ENCODE results near the gene OAF.

Gene OAF

DNA sequence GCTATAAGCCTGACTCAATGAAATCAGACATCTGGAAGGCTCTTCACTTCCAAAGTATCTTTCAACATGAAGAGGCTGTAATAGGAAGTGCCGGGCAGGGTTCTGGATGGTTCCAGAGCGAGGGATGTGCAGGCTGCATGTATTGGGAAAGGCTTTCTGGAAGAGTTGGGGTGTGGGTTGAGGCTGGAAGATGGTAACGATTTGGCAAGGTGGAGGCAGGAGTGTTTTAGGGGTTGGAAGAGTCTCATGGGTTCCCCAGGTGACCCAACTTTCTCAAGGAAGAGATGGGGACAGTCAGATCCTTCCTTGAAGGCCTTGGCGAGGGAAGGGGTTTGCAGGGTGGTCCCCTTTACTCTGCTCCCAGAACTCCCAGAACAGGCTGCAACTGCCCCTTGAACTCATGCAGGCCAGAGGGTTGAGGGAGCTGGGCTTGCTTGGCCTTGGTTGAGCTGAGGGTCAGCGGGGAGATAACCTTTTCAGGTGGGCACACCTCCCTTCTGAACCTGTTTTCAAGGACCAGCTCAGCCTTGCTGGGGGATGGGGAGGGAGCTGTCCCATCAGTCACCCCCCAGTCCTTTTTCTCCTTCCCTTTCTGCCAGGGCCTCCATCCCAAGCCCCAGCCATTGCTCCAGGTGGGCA, 19.7 kb downstream of the OAF start:
- TF ChIP-seq, protein P1, sequence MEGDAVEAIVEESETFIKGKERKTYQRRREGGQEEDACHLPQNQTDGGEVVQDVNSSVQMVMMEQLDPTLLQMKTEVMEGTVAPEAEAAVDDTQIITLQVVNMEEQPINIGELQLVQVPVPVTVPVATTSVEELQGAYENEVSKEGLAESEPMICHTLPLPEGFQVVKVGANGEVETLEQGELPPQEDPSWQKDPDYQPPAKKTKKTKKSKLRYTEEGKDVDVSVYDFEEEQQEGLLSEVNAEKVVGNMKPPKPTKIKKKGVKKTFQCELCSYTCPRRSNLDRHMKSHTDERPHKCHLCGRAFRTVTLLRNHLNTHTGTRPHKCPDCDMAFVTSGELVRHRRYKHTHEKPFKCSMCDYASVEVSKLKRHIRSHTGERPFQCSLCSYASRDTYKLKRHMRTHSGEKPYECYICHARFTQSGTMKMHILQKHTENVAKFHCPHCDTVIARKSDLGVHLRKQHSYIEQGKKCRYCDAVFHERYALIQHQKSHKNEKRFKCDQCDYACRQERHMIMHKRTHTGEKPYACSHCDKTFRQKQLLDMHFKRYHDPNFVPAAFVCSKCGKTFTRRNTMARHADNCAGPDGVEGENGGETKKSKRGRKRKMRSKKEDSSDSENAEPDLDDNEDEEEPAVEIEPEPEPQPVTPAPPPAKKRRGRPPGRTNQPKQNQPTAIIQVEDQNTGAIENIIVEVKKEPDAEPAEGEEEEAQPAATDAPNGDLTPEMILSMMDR (IDR thresholded peaks at IDR 0.05; ENCODE audit: low read depth, low read length): no peak
- H3K4me3 ChIP-seq (ENCODE audit: low read depth, low read length): no peak overlapping the region

DNA sequence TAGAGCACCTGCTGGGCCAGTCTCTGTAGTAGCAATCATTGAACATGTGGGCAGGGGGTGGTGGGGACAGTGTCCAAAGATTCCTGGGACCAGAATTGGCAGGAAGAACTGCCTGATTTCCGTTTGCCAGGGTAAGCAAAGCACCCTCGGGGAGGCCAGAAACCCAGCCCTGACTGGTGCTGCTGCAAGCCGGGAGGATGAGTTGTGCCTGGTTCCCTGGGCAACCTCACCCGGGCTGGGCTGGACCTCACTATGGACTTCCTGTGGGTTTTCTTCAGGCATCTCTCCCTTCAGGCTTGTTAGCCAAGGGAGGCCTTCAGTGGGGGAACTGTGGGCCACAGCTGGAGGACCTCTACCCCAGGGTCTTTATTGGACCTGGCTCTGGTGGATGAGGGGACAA, 21.1 kb downstream of the OAF start:
- H3K4me3 ChIP-seq (ENCODE audit: low read depth, low read length): no peak overlapping the region
- TF ChIP-seq, protein P1 (IDR thresholded peaks at IDR 0.05; ENCODE audit: low read depth, low read length): no peak

DNA sequence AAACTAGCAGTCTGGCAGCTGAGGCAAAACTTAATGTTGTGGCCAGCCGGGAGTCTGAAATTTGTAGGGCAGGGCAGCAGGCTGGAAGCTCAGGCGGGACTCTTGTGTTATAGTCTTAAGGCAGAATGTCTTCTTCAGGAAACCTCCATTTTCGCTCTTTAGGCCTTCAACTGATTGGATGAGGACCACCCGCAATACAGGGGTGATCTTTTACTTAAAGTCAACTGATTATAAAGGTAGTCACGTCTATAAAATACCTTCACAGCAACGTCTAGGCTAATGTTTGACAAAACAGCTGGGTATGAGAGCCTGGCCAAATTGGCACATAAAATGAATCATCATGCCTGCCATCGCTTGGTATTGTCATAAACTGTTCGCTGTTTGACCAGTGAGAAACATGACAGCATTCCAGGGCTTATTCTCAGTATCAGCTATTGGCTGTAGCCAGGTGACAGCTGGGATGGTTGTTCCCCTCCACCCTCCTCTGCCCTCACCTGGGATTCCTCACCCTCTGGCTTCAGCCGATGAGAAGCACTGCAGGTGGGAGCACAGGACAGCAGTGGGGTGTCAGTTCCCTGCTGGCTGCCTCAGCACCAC, 22.5 kb downstream of the OAF start:
- TF ChIP-seq, protein P1 (IDR thresholded peaks at IDR 0.05; ENCODE audit: low read depth, low read length): no peak
- H3K4me3 ChIP-seq (ENCODE audit: low read depth, low read length): no peak overlapping the region

DNA sequence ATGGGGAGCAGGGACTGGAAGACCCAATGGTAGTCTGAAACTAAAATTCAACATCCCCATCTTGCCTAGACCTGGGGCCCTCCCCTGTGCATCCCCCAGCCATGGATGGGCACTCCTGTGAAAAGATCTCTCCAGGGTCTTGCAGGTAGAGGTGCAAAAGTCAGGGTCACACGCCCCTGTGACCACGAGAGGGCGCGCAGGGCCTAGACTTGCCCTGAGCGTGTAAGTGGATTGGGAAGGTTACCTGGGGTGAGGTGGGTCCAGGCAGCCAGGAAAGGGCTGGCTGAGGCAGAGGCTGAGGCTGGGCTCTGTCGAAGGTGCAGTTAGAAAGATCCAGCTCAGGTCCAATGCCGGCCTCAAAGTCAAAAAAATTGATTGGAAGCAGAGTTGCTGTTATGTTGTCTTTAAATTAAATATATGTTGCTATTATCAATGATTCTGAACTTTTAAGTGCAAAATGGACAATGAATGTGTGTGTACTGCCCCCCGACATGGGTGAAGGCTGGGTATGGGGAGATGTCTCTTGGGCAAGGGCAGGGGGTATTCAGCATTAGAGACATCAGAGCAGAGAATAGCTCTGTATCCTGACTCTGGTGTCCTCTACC, 24.3 kb downstream of the OAF start:
- TF ChIP-seq, protein P1 (IDR thresholded peaks at IDR 0.05; ENCODE audit: low read depth, low read length): peak; percentile 81
- H3K4me3 ChIP-seq (ENCODE audit: low read depth, low read length): no peak overlapping the region

DNA sequence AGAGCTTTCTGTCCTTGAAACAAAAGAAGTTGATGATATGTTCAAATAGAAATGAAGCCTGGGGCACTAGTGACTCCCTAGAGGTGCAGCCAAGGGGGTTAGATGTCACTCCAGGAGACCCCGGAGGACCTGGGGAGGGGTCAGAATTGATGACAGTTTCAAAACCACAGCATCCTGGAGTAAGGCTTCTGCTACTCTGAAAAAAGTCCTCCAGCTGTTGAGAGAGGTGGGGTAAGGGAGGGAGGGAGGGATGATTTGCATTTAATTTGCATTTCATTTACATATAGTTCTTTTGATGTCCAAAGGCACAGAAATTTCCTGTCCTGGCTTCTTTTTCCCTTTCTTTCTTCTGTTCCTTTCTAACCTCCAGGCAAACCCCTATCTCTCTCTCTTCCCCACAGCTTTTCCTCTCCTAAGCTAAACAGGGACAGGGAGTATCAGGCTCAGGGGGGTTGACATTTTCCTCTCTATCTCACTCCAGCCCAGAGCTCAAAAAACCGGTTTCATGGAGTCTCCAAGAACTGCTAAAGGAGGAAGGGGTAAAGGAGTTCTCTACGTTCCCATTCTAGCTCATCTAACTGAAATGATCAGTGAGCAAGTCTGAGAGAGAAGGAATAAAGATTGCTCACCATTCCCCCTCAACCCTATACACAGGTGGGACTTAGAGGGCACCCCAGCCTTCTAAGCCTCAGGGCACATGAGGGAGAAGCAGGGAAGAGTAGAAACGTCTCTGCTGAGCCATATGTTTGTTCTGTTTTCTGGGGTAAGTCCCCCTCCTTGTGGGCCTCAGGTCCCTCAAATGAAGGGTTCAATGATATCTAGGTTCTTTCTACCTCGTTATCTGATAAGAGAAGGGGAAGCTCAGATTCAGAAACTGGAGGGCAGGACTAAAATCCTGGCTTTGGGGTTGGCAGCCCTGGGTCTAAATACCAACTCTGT, 25.6 kb downstream of the OAF start:
- TF ChIP-seq, protein P1 (IDR thresholded peaks at IDR 0.05; ENCODE audit: low read depth, low read length): no peak
- H3K4me3 ChIP-seq (ENCODE audit: low read depth, low read length): no peak overlapping the region

DNA sequence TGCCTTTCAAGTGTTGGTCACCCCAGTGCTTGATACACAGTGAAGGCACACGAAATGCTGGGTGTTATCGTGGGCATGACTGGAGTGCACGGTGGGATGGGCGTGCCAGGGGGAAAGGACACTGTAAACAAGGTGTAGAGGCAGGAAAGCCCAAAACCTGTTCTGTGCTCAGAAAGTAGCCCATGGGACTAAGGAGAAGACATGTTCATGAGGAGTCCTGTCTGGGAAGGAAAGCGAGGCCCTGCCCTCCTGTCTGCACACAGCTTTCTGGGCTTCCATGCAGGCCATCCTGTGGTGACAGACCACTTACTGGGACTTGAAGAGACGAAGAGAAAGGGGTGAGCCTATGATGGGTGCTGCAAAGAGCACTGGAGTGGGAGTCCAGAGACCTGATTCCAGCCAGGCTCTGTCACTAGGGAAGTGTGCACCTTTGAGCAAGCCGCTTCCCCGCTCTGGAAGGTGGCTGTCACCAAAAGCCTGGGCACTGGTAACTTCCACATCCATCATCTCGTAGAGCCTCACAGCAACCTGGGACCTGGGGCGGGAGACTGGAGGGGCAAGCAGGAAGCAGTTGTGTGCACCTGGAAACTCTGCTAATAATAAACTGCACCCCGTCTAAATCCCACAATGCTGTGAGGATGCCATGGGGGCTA, 28.3 kb downstream of the OAF start:
- TF ChIP-seq, protein P1 (IDR thresholded peaks at IDR 0.05; ENCODE audit: low read depth, low read length): no peak
- no peak overlapping the region for H3K4me3 ChIP-seq (ENCODE audit: low read depth, low read length)
